Panc1 (cell line): Measurements from ENCODE around the gene RIPOR2.

Source experiments
- CTCF ChIP-seq: fragments of 450-650 bp; IDR thresholded peaks from 2 replicates; pipeline ENCODE4 v1.5.1; 2017; ENCODE audit warnings: mild to moderate bottlenecking
- POLR2AphosphoS5 ChIP-seq: IDR thresholded peaks from 2 replicates; pipeline ENCODE4 v1.6.1; 2012; ENCODE audit warnings: mild to moderate bottlenecking, low read depth, low read length, moderate library complexity
- REST ChIP-seq, 2 experiments: IDR thresholded peaks; 2 replicates each; pipeline ENCODE4 v1.6.1; 2011 to 2012; ENCODE audit warnings: low read depth in 2 of 2, control low read depth in 1 of 2, low read length in 1 of 2, mild to moderate bottlenecking in 1 of 2, moderate library complexity in 1 of 2; ENCODE audit not compliant: insufficient read depth in 1 of 2
- TCF7L2 ChIP-seq: IDR thresholded peaks from 2 replicates; pipeline ENCODE4 v1.6.1; 2011; ENCODE audit warnings: mild to moderate bottlenecking, low read depth, low read length, inconsistent platforms

GRCh38 chr6:24859608-24860200 is 76.1 kb downstream of the RIPOR2 start:
- TF ChIP-seq CTCF (no peak), POLR2AphosphoS5 (no peak), REST (IDR thresholded peaks at IDR 0.05; ENCODE audit: insufficient read depth in 1 of 2, low read depth in 2 of 2, low read length in 1 of 2) (no peak), TCF7L2 (no peak)
